Heart right ventricle (tissue), 16 donors: ENCODE results near the gene OXLD1. TPM values are rescaled to one million over a fixed set of nuclear protein-coding genes. Genes with fewer than 3 reads are reported as not detected.

Experiments
- ATAC-seq, 8 donors: fragments of 200-7000 bp; cut with Tn5 transposase; one replicate each; pipeline ENCODE4 v1.9.1; 2020; ENCODE audit warnings: mild to moderate bottlenecking in 8 of 8, moderate library complexity in 8 of 8, moderate number of reproducible peaks in 1 of 8
- DNase-seq, 2 donors: peaks; one replicate each; pipeline ENCODE4 v3.0.0-alpha.2; 2020
- H3K27ac ChIP-seq, 10 donors: fragments of 200-600 bp; sonication (generic) in 2 of 10; one replicate each; pipeline versions ENCODE4 v1.5.0 to v1.8.0; 2020 to 2022; ENCODE audit warnings: mild to moderate bottlenecking in 3 of 10
- H3K27me3 ChIP-seq, 7 donors: fragments of 200-600 bp; one replicate each; pipeline ENCODE4 v1.8.0; 2021 to 2022; ENCODE audit warnings: mild to moderate bottlenecking in 2 of 7
- H3K36me3 ChIP-seq, 9 donors: fragments of 200-600 bp; sonication (generic) in 1 of 9; one replicate each; pipeline versions ENCODE4 v1.5.0 to v1.8.0; 2020 to 2022; ENCODE audit warnings: mild to moderate bottlenecking in 2 of 9
- H3K4me1 ChIP-seq, 9 donors: fragments of 200-600 bp; sonication (generic) in 1 of 9; one replicate each; pipeline versions ENCODE4 v1.5.0 to v1.8.0; 2020 to 2022; ENCODE audit warnings: mild to moderate bottlenecking in 4 of 9
- H3K4me3 ChIP-seq, 10 donors: fragments of 200-600 bp; sonication (generic) in 2 of 10; one replicate each; pipeline versions ENCODE4 v1.5.0 to v1.8.0; 2020 to 2022; ENCODE audit warnings: mild to moderate bottlenecking in 7 of 10, moderate library complexity in 2 of 10
- H3K9me3 ChIP-seq, 11 donors: fragments of 200-600 bp in 10 of 11; sonication (generic) in 2 of 11; one replicate each; pipeline versions ENCODE4 v1.5.0 to v1.8.0; 2013 to 2022; ENCODE audit warnings: mild to moderate bottlenecking in 2 of 11, control low read depth in 1 of 11, moderate library complexity in 1 of 11
- WGBS, 2 donors: extraction: QIAGEN DNeasy Blood & Tissue Kit; methylation state at CpG; one replicate each; pipeline ENCODE4 v1.1.7; 2013; ENCODE audit warnings: inconsistent platforms in 1 of 2; 5-methylcytosine and 5-hydroxymethylcytosine counted together
- intact Hi-C, 10 donors: fragments of 100-400 bp; cut with DNase I; formaldehyde crosslinking; loops; one replicate each; pipeline versions ENCODE4 v1.11.1 to v1.14.2; 2022
- polyA plus RNA-seq, 2 donors: library from polyadenylated mRNA; stranded (reverse); fragments of 200-250 nt; gene quantifications; one replicate each; pipeline ENCODE4 v1.2.3, GENCODE V29; 2013
- total RNA-seq, 10 donors: library from RNA; stranded (reverse); fragmentation: NEBNext Ultra II Directional in 3 of 10; extraction: Animal tissue kit (Norgen Biotek cat#: 25700) in 3 of 10; gene quantifications; one replicate each; pipeline versions ENCODE4 v1.2.1 to v1.2.4, GENCODE V29; 2021 to 2023
- TF ChIP-seq, protein P1 (sequence below), 9 donors: fragments of 200-600 bp; sonication (generic) in 2 of 9; IDR thresholded peaks; one replicate each; pipeline versions ENCODE4 v1.5.0 to v1.8.0; 2021 to 2022; ENCODE audit warnings: antibody characterized with exemption in 9 of 9, mild to moderate bottlenecking in 5 of 9, moderate library complexity in 1 of 9
- donor health status: Arrhythmogenic right ventricular cardiomyopathy.
- donor health status: ischemic (EF 13 %, LVEDD 7.1; RV severe dilation, severe dysfunction).
- donor health status: healthy with polysubstance abuse.
- donor health status: DM: no; HTN: yes; CAD: no.
- donor health status: DM: no; HTN: no; CAD: no.
- donor health status: ischemic (EF 25% LVEDD 6.9; RV normal size, moderate dysfunction).
- donor health status: ischemic (EF 25% LVEDD 5.7; RV mildly dilated, moderate dysfunction).
- donor health status: healthy.
- donor health status: DM: yes; HTN: yes; CAD: no.
- donor health status: Ischemic cardiomyopathy.
- donor health status: ischemic (EF 35%, LVEDD 5.7; RV mildly dilated, moderate dysfunction).
- donor health status: nonischemic (EF 11% LVEDD 7.7; RV severe dilation, severe dysfunction).
- donor health status: DM: yes; HTN: yes; CAD: no.
- donor health status: PGD.
- donor health status: ischemic (EF 29% LVEDD 5.4; RV normal size, mild dysfunction).
- donor health status: nonischemic (EF 23%, LVEDD 6.1; RV moderate dilation, normal function).

The OXLD1 gene
- total and polyA plus RNA-seq, 12 donors = 12.6 to 51.8 (median 18.3) TPM

GRCh38 chr17:81686614-81687013 is 20.2 kb upstream of the OXLD1 start:
- intact Hi-C loops = no loop called here
- H3K4me1 ChIP-seq = peaks cover 15 to 39% (median 31%) of the 10 kb centered on the region in 9 donors
- ATAC-seq (no peak), DNase-seq (no peak)
- peaks cover 0 to 66% (median 51%) of the 10 kb centered on the region in 9 donors for H3K36me3 ChIP-seq
- H3K27me3 ChIP-seq = no peaks in the 10 kb centered on the region
- no peaks in the 10 kb centered on the region for H3K9me3 ChIP-seq
- H3K27ac ChIP-seq = no peak overlapping the region
- H3K4me3 ChIP-seq = no peak overlapping the region
- TF ChIP-seq, protein P1, sequence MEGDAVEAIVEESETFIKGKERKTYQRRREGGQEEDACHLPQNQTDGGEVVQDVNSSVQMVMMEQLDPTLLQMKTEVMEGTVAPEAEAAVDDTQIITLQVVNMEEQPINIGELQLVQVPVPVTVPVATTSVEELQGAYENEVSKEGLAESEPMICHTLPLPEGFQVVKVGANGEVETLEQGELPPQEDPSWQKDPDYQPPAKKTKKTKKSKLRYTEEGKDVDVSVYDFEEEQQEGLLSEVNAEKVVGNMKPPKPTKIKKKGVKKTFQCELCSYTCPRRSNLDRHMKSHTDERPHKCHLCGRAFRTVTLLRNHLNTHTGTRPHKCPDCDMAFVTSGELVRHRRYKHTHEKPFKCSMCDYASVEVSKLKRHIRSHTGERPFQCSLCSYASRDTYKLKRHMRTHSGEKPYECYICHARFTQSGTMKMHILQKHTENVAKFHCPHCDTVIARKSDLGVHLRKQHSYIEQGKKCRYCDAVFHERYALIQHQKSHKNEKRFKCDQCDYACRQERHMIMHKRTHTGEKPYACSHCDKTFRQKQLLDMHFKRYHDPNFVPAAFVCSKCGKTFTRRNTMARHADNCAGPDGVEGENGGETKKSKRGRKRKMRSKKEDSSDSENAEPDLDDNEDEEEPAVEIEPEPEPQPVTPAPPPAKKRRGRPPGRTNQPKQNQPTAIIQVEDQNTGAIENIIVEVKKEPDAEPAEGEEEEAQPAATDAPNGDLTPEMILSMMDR (IDR thresholded peaks at IDR 0.05) = no peak
- WGBS, 2 donors = 90 to 92% methylated on average over 20 of the region's 20 CpGs

DNA sequence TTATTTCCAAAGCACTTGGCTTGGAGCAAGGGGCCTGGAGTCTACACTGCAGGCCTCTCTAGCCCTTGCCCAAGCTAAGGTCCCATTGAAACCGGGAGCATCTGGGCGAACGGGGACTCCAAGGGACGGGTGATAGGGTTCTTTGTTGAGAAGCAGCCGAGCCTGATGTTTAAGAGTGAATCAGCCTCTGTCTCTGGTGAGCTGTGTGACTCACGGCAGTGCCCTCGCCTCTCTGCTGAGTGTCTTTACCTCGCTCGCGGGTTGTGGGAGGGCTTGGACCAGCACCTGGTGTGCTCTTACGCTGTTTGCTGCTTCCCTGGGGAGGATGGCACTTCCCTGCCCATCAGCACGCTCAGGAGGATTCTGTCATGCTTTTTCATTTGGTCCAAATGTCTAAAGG is 18.7 kb upstream of the OXLD1 start:
- DNase-seq (no peak), ATAC-seq (no peak)
- H3K9me3 ChIP-seq = no peaks in the 10 kb centered on the region
- peak overlapping the region in 4 of 10 donors; percentile 87 to 96 (median 91) for H3K27ac ChIP-seq
- 76 to 82% methylated on average over 12 of the region's 12 CpGs for WGBS, 2 donors
- TF ChIP-seq, protein P1 (IDR thresholded peaks at IDR 0.05) = no peak
- peaks cover 15 to 49% (median 32%) of the 10 kb centered on the region in 9 donors for H3K4me1 ChIP-seq
- peaks cover 0 to 64% (median 37%) of the 10 kb centered on the region in 9 donors for H3K36me3 ChIP-seq
- peak overlapping the region in 9 of 10 donors; percentile 71 to 100 (median 95) for H3K4me3 ChIP-seq
- intact Hi-C loops = no loop called here
- H3K27me3 ChIP-seq = no peaks in the 10 kb centered on the region

DNA sequence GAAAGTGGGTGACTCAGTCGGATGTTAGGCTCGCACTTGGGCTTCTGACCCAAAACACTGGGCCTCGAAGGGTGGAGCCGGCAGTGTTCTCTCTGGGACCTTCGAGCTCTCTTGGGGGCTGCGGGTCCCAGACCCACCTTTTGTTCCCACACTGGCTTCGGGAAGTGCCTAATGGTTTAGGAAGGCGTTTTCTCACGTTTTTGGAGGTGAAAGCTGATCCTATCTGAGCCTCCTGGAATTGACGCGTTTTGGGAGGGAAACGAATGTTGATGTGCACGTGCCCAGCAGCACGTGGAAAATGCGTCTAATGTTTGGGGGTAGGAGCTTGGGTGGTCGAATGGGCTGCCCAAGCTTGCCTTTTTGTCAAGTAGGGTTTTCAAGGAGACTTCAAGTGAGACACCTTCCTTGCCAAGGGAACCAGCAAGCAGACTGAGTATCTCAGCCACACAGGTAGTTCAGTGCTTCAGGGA is 18.1 kb upstream of the OXLD1 start:
- Histone ChIP-seq H3K9me3 (no peaks in the 10 kb centered on the region), H3K4me3 (peak overlapping the region; percentile 71 to 100 (median 95)), H3K27ac (peak overlapping the region in 9 of 10 donors; percentile 74 to 96 (median 91)), H3K27me3 (no peaks in the 10 kb centered on the region), H3K36me3 (peaks cover 0 to 59% (median 31%) of the 10 kb centered on the region in 9 donors), H3K4me1 (peaks cover 15 to 55% (median 32%) of the 10 kb centered on the region in 9 donors)
- ATAC-seq = peak in 1 of 8 donors; percentile 39
- intact Hi-C loops = no loop called here
- 2 to 6% methylated on average over 16 of the region's 16 CpGs for WGBS, 2 donors
- TF ChIP-seq, protein P1 (IDR thresholded peaks at IDR 0.05) = no peak
- DNase-seq = no peak

DNA sequence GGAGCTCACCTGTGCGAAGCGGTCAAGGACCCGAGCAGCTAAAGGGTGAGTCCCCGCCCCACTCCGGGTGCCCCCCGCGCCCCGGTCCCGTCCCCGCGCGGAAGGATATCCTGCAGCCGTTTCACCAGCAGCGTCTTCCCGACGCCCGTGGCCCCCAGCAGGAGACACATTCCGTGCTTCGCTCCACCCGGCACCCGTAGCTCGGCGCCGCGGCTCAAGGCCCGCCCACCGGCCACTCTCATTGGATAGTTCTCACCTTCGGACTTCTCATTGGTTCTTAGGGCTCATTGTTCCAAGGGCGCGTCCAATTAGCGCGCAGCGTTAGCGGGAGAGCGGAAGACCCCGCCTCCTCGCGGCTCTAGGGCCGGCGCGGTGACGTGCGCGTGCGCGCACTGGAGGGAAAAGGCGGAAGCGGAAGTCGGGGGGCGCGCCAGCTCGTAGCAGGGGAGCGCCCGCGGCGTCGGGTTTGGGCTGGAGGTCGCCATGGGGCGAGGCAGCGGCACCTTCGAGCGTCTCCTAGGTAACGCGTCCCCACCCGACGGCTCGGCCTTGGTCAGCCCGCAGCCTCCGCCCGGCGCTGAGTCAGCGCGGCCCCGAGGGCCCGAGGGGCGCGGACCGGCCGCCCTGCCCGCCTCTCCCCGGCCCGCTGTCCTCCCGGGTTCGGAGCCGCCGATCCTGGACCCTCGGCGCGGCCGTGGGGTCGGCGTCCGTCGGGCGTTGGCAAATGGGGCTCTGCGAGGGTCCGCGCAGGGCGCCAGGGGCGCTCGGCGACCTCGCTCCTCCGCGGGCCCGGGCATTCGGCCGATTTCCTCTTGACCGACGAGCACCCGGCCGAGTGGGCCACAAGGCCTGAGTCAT is 17.4 kb upstream of the OXLD1 start, which contains the start of the genes ARL16 and HGS:
TSS of gene ARL16 (minus strand) at position 214 of the 858 bp plus-strand sequence. CDS start at position 170, 44 bp downstream.
TSS of gene HGS (plus strand) at position 428 of the 858 bp plus-strand sequence. CDS start at position 484, 56 bp downstream.
- peak within 1 kb of the TSS; percentile 71 to 100 (median 95) for H3K4me3 ChIP-seq
- H3K36me3 ChIP-seq = peaks cover 0 to 52% (median 25%) of the 10 kb centered on the region in 9 donors
- peaks cover 15 to 57% (median 32%) of the 10 kb centered on the region in 9 donors for H3K4me1 ChIP-seq
- no peaks in the 10 kb centered on the region for H3K27me3 ChIP-seq
- 0 to 1% methylated on average over 97 to 112 of the region's 112 CpGs for WGBS, 2 donors
- no peaks in the 10 kb centered on the region for H3K9me3 ChIP-seq
- DNase-seq = peak; percentile 98
- peak; percentile 95 to 99 (median 99) for ATAC-seq
- intact Hi-C loops = loop anchor here in 1 of 10 donors (1.0 kb wide), 1 partner anchor 18 kb away; the partner anchor contains the start of genes CCDC137 and OXLD1
- H3K27ac ChIP-seq = peak within 1 kb of the TSS in 9 of 10 donors; percentile 74 to 96 (median 91)
- TF ChIP-seq, protein P1 (IDR thresholded peaks at IDR 0.05) = no peak
